ENCODE results near the gene KRTAP5-2. TPM values are rescaled to one million over a fixed set of nuclear protein-coding genes. Genes with fewer than 3 reads are reported as not detected.

Gene KRTAP5-2
- total RNA-seq, 1 experiment from 2014 or later = not detected

DNA sequence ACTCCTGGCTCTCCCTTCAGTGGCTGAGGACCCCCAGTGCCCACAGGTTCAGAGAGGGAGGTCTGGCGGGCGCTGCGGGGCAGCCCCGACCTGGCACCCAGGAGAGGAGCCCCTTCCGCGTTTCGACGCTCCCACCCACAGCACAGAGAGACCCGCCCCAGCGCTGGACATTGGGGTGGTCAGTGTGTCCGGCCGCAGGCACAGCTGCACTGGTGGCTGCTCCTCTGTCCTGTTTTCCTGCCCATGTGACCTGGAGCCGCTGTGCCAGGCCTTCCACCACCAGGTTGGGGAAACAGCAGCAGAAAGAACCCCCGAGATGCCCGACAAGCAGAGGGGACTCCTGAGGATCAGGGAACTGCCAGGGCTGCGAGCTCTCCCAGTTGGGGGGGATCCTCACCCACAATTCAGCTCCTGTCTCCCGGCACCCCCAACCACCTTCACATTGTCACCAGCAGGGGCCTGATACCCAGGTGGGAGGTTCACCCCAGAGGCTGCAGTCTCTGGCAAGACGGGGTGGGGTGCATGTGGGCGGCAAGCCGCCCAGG is 45.1 kb upstream of the KRTAP5-2 start:
- Mint-ChIP-seq H3K27ac (ENCODE audit: unreplicated experiment) (no peak overlapping the region), H3K27me3 (ENCODE audit: unreplicated experiment) (peaks cover 91% of the 10 kb centered on the region), H3K9me3 (ENCODE audit: low read depth, unreplicated experiment) (no peaks in the 10 kb centered on the region), H3K36me3 (ENCODE audit: insufficient read depth, unreplicated experiment) (no peaks in the 10 kb centered on the region), H3K4me1 (ENCODE audit: low read depth, unreplicated experiment) (no peaks in the 10 kb centered on the region), H3K4me3 (ENCODE audit: low read depth, unreplicated experiment) (no peak overlapping the region)
- no TSS peak for BruUV-seq (replicated peaks)
- intact Hi-C loops (cut with micrococcal nuclease; ENCODE audit: unreplicated experiment) = no loop called here
- TF ChIP-seq, protein P1, sequence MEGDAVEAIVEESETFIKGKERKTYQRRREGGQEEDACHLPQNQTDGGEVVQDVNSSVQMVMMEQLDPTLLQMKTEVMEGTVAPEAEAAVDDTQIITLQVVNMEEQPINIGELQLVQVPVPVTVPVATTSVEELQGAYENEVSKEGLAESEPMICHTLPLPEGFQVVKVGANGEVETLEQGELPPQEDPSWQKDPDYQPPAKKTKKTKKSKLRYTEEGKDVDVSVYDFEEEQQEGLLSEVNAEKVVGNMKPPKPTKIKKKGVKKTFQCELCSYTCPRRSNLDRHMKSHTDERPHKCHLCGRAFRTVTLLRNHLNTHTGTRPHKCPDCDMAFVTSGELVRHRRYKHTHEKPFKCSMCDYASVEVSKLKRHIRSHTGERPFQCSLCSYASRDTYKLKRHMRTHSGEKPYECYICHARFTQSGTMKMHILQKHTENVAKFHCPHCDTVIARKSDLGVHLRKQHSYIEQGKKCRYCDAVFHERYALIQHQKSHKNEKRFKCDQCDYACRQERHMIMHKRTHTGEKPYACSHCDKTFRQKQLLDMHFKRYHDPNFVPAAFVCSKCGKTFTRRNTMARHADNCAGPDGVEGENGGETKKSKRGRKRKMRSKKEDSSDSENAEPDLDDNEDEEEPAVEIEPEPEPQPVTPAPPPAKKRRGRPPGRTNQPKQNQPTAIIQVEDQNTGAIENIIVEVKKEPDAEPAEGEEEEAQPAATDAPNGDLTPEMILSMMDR (IDR thresholded peaks at IDR 0.05; ENCODE audit: unreplicated experiment) = no peak
- CTCF ChIA-PET = interaction anchor here (0.7 kb wide), 1 partner anchor 350 kb away, joined by 3 read pairs; no protein-coding TSS in a partner anchor
- no peak for DNase-seq

DNA sequence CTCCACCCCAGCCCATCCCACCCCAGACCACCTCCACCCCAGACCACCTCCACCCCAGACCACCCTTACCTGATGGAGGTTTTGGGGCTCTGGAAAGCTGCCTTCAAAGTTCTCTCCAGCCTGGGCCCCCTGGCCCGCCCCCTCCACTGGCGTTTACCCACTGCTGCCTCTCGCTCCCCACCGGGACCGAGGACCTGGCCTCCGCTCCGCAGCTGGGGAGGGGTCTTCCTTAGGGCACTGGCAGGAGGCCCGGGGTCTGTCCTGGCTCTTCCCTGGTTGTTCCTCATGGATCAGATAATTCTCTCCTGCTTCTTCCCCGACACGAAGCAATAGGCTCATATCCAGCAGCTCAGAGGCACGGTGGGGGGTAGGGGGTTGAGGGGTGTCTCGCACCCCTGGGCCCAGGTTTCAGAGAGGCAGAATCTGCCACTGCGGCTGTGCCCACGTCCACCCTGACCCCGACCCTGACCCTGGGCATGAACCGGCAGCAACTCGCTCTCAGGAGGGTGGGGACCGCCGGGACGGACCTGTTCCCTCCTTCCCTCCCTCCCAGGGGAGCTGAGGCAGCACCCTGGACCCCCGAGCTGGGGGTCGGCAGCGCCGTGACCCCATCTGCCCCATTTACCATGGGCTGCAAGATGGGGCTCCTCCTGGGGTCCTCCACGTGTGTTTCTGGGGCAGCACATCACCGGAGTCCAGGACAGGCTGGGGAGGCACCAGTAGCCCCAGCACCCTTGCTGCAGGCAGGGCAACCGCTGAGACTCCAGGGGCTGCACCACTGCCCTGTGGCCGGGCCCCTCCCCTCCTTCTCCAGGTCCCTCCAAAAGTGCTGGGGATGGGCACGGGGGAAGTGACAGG is 44.4 kb upstream of the KRTAP5-2 start:
- Mint-ChIP-seq H3K4me1 (ENCODE audit: low read depth, unreplicated experiment) (no peaks in the 10 kb centered on the region), H3K36me3 (ENCODE audit: insufficient read depth, unreplicated experiment) (no peaks in the 10 kb centered on the region), H3K4me3 (ENCODE audit: low read depth, unreplicated experiment) (no peak overlapping the region), H3K27me3 (ENCODE audit: unreplicated experiment) (peaks cover 88% of the 10 kb centered on the region), H3K9me3 (ENCODE audit: low read depth, unreplicated experiment) (no peaks in the 10 kb centered on the region), H3K27ac (ENCODE audit: unreplicated experiment) (no peak overlapping the region)
- TF ChIP-seq, protein P1 (IDR thresholded peaks at IDR 0.05; ENCODE audit: unreplicated experiment) = no peak
- CTCF ChIA-PET = interaction anchor here (0.7 kb wide), 1 partner anchor 349 kb away, joined by 3 read pairs; no protein-coding TSS in a partner anchor
- intact Hi-C loops (cut with micrococcal nuclease; ENCODE audit: unreplicated experiment) = no loop called here
- BruUV-seq (replicated peaks) = no TSS peak
- DNase-seq = no peak

DNA sequence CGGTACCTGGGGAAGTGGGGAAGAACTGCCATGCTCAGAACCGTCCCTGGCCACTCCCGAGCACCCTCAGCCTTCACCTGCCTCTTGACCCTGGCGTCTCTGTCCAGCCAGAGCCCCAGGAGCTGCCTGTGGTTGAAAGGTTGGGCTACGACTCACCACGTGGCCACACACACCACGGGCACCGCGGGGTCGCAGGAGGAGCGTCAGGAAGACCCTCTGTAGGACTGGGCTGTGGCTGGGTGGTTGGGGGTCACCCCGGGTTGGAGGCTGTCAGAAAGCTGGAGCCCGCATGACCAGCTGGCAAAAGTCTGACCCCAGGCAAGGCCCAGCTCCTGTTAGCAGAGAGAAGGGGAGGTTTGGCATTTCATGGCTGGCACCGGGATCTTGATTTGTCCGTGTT is 43.0 kb upstream of the KRTAP5-2 start:
- BruUV-seq (replicated peaks) = no TSS peak
- Mint-ChIP-seq H3K36me3 (ENCODE audit: insufficient read depth, unreplicated experiment) (no peaks in the 10 kb centered on the region), H3K9me3 (ENCODE audit: low read depth, unreplicated experiment) (no peaks in the 10 kb centered on the region), H3K4me1 (ENCODE audit: low read depth, unreplicated experiment) (no peaks in the 10 kb centered on the region), H3K4me3 (ENCODE audit: low read depth, unreplicated experiment) (no peak overlapping the region), H3K27ac (ENCODE audit: unreplicated experiment) (no peak overlapping the region), H3K27me3 (ENCODE audit: unreplicated experiment) (peaks cover 85% of the 10 kb centered on the region)
- intact Hi-C loops (cut with micrococcal nuclease; ENCODE audit: unreplicated experiment) = no loop called here
- DNase-seq = no peak
- CTCF ChIA-PET = interaction anchor here (1.4 kb wide), 1 partner anchor 10 kb away, joined by 4 read pairs; no protein-coding TSS in a partner anchor
- TF ChIP-seq, protein P1 (IDR thresholded peaks at IDR 0.05; ENCODE audit: unreplicated experiment) = no peak

DNA sequence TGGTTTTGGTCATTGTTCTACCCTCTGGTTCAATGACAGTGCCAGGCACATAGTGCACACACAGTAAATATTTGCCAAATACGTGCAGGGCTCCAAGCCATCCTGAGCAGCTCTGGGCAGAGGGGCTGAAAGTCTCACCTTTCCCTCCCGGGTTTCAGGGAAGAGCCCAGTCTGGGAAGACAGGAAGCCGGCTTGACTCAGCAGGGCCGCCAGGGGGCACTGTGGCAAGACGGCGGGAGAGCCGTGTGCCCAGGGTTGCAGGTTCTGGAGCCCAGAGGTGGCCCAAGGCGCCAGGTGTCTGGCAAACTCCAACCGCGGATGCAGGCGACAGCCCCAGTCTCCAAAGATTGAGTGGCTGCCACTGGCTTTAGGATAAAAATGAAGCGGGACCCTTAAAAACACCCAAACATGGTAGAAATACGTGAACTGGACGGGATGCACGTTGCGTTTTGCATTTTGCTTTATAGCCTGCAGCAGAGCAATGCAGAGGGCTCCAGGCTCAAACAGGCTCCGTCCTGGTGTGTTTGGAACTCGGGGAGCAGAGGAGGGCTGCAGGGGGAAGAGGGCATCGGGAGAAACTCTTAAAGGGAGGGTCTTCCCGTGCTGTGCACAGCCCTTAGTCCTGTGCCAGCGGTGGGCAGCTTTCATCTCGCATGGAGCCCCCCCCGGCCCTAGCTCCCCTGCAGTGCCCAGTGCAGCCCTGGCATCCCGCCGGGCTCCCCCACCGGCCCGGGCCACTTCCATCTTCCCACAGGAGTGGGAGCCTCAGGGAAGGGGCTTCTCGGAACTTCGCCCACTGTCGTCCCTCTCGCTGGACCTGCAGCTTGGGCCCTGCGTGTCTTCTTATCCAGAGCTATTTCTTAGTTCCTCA is 42.2 kb upstream of the KRTAP5-2 start:
- Mint-ChIP-seq H3K27me3 (ENCODE audit: unreplicated experiment) (peaks cover 85% of the 10 kb centered on the region), H3K4me1 (ENCODE audit: low read depth, unreplicated experiment) (no peaks in the 10 kb centered on the region), H3K4me3 (ENCODE audit: low read depth, unreplicated experiment) (no peak overlapping the region), H3K36me3 (ENCODE audit: insufficient read depth, unreplicated experiment) (no peaks in the 10 kb centered on the region), H3K9me3 (ENCODE audit: low read depth, unreplicated experiment) (no peaks in the 10 kb centered on the region), H3K27ac (ENCODE audit: unreplicated experiment) (no peak overlapping the region)
- DNase-seq = peak; percentile 61
- TF ChIP-seq, protein P1 (IDR thresholded peaks at IDR 0.05; ENCODE audit: unreplicated experiment) = peak; percentile 86
- intact Hi-C loops (cut with micrococcal nuclease; ENCODE audit: unreplicated experiment) = no loop called here
- CTCF ChIA-PET = interaction anchor here (1.4 kb wide), 1 partner anchor 9 kb away, joined by 4 read pairs; no protein-coding TSS in a partner anchor
- BruUV-seq (replicated peaks) = no TSS peak

Data from Calu3 (cell line).